Middle frontal gyrus (tissue), 1 donor: ENCODE measurements around the gene MEMO1.

Experiments used
- DNase-seq: peaks from one replicate; pipeline ENCODE4 v3.0.0-alpha.2; 2015; ENCODE audit warnings: low spot score; ENCODE audit errors: extremely low spot score

Gene MEMO1

GRCh38 chr2:31832363-31832762 lies 178.4 kb downstream of the MEMO1 start:
- DNase-seq = no peak

- no peak for DNase-seq
These were observed 179.2 kb downstream of the MEMO1 start for GRCh38 chr2:31831585-31831984.

- DNase-seq = no peak
These were observed 181.9 kb downstream of the MEMO1 start for GRCh38 chr2:31828891-31829290.

- DNase-seq = no peak
These were observed 187.2 kb downstream of the MEMO1 start for GRCh38 chr2:31823558-31823957.

- DNase-seq = no peak
These were observed 188.2 kb downstream of the MEMO1 start for GRCh38 chr2:31822587-31822986.
